Stimulated activated CD4-positive, alpha-beta T cell treated with anti-CD3 and anti-CD28 coated beads, Interleukin-2, amount 100 ng/mL, for 48 hours (primary cell): ENCODE measurements around the gene PTPRU.

Source experiments
- DNase-seq, 2 donors: peaks; one replicate each; pipeline ENCODE4 v3.0.0-alpha.2; 2020

PTPRU gene

GRCh38 chr1:29247571-29248273 lies 11.4 kb downstream of the PTPRU start:
- DNase-seq, result no peak

GRCh38 chr1:29248409-29248808 lies 12.1 kb downstream of the PTPRU start:
- DNase-seq, result no peak

GRCh38 chr1:29249170-29249691 lies 12.9 kb downstream of the PTPRU start:
- DNase-seq, result no peak

- no peak for DNase-seq
Observed at GRCh38 chr1:29249951-29250581, 13.7 kb downstream of the PTPRU start.

GRCh38 chr1:29251164-29252124 lies 15.1 kb downstream of the PTPRU start:
- no peak for DNase-seq

- DNase-seq, result no peak
Observed at GRCh38 chr1:29253180-29253579, 16.9 kb downstream of the PTPRU start.

- no peak for DNase-seq
Observed at GRCh38 chr1:29254346-29254745, 18.0 kb downstream of the PTPRU start.

- DNase-seq, result no peak
Observed at GRCh38 chr1:29255134-29255666, 18.9 kb downstream of the PTPRU start.

GRCh38 chr1:29256394-29256793 lies 20.1 kb downstream of the PTPRU start:
- no peak for DNase-seq

GRCh38 chr1:29256979-29257804 lies 20.9 kb downstream of the PTPRU start:
- DNase-seq, result no peak

- DNase-seq, result no peak
Observed at GRCh38 chr1:29258189-29258975, 22.1 kb downstream of the PTPRU start.

- no peak for DNase-seq
Observed at GRCh38 chr1:29258976-29259801, 22.9 kb downstream of the PTPRU start.

GRCh38 chr1:29259802-29260441 lies 23.6 kb downstream of the PTPRU start:
- DNase-seq, result peak; percentile 34 to 50

GRCh38 chr1:29260531-29260930 lies 24.2 kb downstream of the PTPRU start:
- no peak for DNase-seq

GRCh38 chr1:29264773-29265389 lies 28.6 kb downstream of the PTPRU start:
- no peak for DNase-seq

- no peak for DNase-seq
Observed at GRCh38 chr1:29266912-29267311, 30.6 kb downstream of the PTPRU start.

- no peak for DNase-seq
Observed at GRCh38 chr1:29267321-29268070, 31.2 kb downstream of the PTPRU start.

GRCh38 chr1:29269382-29269781 lies 33.1 kb downstream of the PTPRU start:
- no peak for DNase-seq
